Endometrium (tissue), 2 donors: ENCODE results near the gene ASIC2.

Source experiments
- FAIRE-seq: peaks from 2 replicates; lab custom pipeline; 2012; peaks lifted over from hg19 to GRCh38; lab: Jason Lieb, UNC
- donor health status: control.
- donor health status: control.

Gene ASIC2

GRCh38 chr17:33292981-33293867, at the start of gene ASIC2:
Gene ASIC2, minus strand, starts transcription at chr17:33293295.
- no peak for FAIRE-seq

GRCh38 chr17:33342025-33342424, 48.9 kb upstream of the ASIC2 start:
- no peak for FAIRE-seq

- no peak for FAIRE-seq
Observed at GRCh38 chr17:33338242-33338641, 45.1 kb upstream of the ASIC2 start.

GRCh38 chr17:33335491-33336173, 42.5 kb upstream of the ASIC2 start:
- FAIRE-seq: no peak

GRCh38 chr17:33334703-33335102, 41.6 kb upstream of the ASIC2 start:
- FAIRE-seq: no peak

- FAIRE-seq: no peak
Observed at GRCh38 chr17:33330877-33331276, 37.8 kb upstream of the ASIC2 start.

GRCh38 chr17:33328129-33328528, 35.0 kb upstream of the ASIC2 start:
- FAIRE-seq: no peak

- FAIRE-seq: no peak
Observed at GRCh38 chr17:33324736-33325135, 31.6 kb upstream of the ASIC2 start.

- FAIRE-seq: no peak
Observed at GRCh38 chr17:33322063-33322462, 29.0 kb upstream of the ASIC2 start.

GRCh38 chr17:33318241-33318640, 25.1 kb upstream of the ASIC2 start:
- no peak for FAIRE-seq

GRCh38 chr17:33316746-33317145, 23.7 kb upstream of the ASIC2 start:
- no peak for FAIRE-seq

GRCh38 chr17:33310296-33310695, 17.2 kb upstream of the ASIC2 start:
- no peak for FAIRE-seq

GRCh38 chr17:33303254-33303653, 10.2 kb upstream of the ASIC2 start:
- no peak for FAIRE-seq

GRCh38 chr17:33302394-33302793, 9.3 kb upstream of the ASIC2 start:
- no peak for FAIRE-seq

- no peak for FAIRE-seq
Observed at GRCh38 chr17:33300241-33300640, 7.1 kb upstream of the ASIC2 start.

- FAIRE-seq: no peak
Observed at GRCh38 chr17:33299115-33299514, 6.0 kb upstream of the ASIC2 start.

- FAIRE-seq: no peak
Observed at GRCh38 chr17:33297643-33298042, 4.5 kb upstream of the ASIC2 start.

GRCh38 chr17:33294994-33295393, 1.9 kb upstream of the ASIC2 start:
- FAIRE-seq: no peak

GRCh38 chr17:33292201-33292980, 704 bp downstream of the ASIC2 start:
- no peak for FAIRE-seq

GRCh38 chr17:33291248-33292200, 1.6 kb downstream of the ASIC2 start:
- no peak for FAIRE-seq

GRCh38 chr17:33290253-33290652, 2.8 kb downstream of the ASIC2 start:
- no peak for FAIRE-seq

- no peak for FAIRE-seq
Observed at GRCh38 chr17:33288954-33289353, 4.1 kb downstream of the ASIC2 start.
